OCI-M1 (cell line): Measurements from ENCODE around the gene LRRC56.

Source experiments
- DNase-seq: peaks from one replicate; lab custom pipeline; 2025; lab: John Stamatoyannopoulos, UW

The LRRC56 gene

GRCh38 chr11:559020-559620, 21.8 kb downstream of the LRRC56 start:
- DNase-seq: no peak

- DNase-seq: no peak
These were observed 22.5 kb downstream of the LRRC56 start for GRCh38 chr11:559712-560304.

- DNase-seq: peak; percentile 94
These were observed 23.2 kb downstream of the LRRC56 start, which contains the start of the genes LMNTD2 and RASSF7 for GRCh38 chr11:560305-561147. LMNTD2 (minus strand) TSS chr11:560738; CDS start chr11:560716, 22 bp downstream. RASSF7 (plus strand) TSS chr11:560970; CDS start chr11:561769, 799 bp downstream.

GRCh38 chr11:561148-562003, 24.0 kb downstream of the LRRC56 start:
- DNase-seq: peak; percentile 50

- no peak for DNase-seq
These were observed 24.8 kb downstream of the LRRC56 start for GRCh38 chr11:562046-562645.

- DNase-seq: no peak
These were observed 25.9 kb downstream of the LRRC56 start for GRCh38 chr11:563066-563811.

- DNase-seq: no peak
These were observed 26.7 kb downstream of the LRRC56 start for GRCh38 chr11:563812-564578.

GRCh38 chr11:565921-566509, 28.7 kb downstream of the LRRC56 start:
- DNase-seq: no peak

GRCh38 chr11:567011-567628, 29.8 kb downstream of the LRRC56 start:
- DNase-seq: no peak

- DNase-seq: no peak
These were observed 30.4 kb downstream of the LRRC56 start for GRCh38 chr11:567629-568292.

GRCh38 chr11:568306-569157, 31.2 kb downstream of the LRRC56 start:
- peak; percentile 97 for DNase-seq

GRCh38 chr11:569158-569885, 32.0 kb downstream of the LRRC56 start:
- no peak for DNase-seq

- no peak for DNase-seq
These were observed 34.5 kb downstream of the LRRC56 start for GRCh38 chr11:571802-572185.

GRCh38 chr11:573146-573759, 35.9 kb downstream of the LRRC56 start:
- no peak for DNase-seq

- DNase-seq: peak; percentile 64
These were observed 36.8 kb downstream of the LRRC56 start for GRCh38 chr11:574031-574570.

- no peak for DNase-seq
These were observed 37.4 kb downstream of the LRRC56 start for GRCh38 chr11:574632-575312.
